Measurements from ENCODE around the gene NTF4. TPM values are rescaled to one million over a fixed set of nuclear protein-coding genes. Genes with fewer than 3 reads are reported as not detected.

The NTF4 gene
- polyA plus RNA-seq, 2 of the 4 experiments (the other 2 are of a cell fraction), result 0.37 to 1.0 TPM

DNA sequence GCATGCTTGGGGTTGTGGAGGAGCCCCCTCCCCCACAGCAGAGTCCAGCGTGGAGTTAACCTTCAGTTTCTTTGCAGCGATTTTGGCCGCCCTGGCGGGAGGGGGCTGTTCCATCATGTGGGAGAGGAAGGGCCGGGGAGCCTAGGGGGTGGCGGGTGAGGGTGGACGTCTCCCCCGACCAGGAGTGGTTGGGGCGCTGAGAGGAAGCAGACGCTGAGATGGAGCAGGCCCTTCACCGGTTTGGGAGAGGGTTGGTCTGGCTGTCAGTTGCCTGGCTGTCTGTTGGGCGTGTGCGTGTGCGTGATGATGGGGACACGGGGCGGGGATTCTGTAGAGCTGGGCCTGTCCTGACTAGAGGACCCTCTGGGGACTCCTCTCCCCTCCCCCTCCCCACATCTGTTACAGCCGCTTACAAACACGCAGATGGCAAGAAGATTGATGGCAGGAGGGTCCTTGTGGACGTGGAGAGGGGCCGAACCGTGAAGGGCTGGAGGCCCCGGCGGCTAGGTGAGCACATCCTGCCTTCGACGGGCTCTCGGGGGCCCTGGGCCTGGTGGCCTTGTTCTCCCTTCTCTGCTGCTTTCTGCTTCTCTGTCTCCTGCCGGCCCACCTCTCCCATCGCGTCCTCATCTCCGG lies 39.7 kb upstream of the NTF4 start:
- no peak overlapping the region for H3K4me3 ChIP-seq
- peaks cover 20% of the 10 kb centered on the region for H3K4me1 ChIP-seq
- no peak for ATAC-seq
- TF ChIP-seq KDM5A (IDR thresholded peaks at IDR 0.05) (no peak), ZSCAN20 (CRISPR knock-in tag; IDR thresholded peaks at IDR 0.05) (no peak), RNF2 (IDR thresholded peaks at IDR 0.05; ENCODE audit: borderline replicate concordance, low read depth) (no peak), RFX5 (IDR thresholded peaks at IDR 0.05) (no peak), HDAC2 (IDR thresholded peaks at IDR 0.05) (no peak), HOXB5 (CRISPR knock-in tag; IDR thresholded peaks at IDR 0.05) (no peak)
- TF ChIP-seq, protein P1, sequence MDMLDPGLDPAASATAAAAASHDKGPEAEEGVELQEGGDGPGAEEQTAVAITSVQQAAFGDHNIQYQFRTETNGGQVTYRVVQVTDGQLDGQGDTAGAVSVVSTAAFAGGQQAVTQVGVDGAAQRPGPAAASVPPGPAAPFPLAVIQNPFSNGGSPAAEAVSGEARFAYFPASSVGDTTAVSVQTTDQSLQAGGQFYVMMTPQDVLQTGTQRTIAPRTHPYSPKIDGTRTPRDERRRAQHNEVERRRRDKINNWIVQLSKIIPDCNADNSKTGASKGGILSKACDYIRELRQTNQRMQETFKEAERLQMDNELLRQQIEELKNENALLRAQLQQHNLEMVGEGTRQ (IDR thresholded peaks at IDR 0.05), result no peak
- CTCF ChIA-PET, result interaction anchor here (0.6 to 13.2 kb wide), 11 partner anchors 9 to 316 kb away, joined by 3 to 241 read pairs (median 4); partner anchors contain the start of gene LIN7B
- no peaks in the 10 kb centered on the region for H3K9me3 ChIP-seq
- no peak for FAIRE-seq
- no peak overlapping the region for H3K27ac ChIP-seq
- no peak for DNase-seq (ENCODE audit: low read depth in 1 of 2, low spot score in 1 of 2)
- no peak overlapping the region for H3K4me2 ChIP-seq
- POLR2A ChIA-PET, result interaction anchor here (1.1 kb wide), 1 partner anchor 24 kb away, joined by 4 read pairs; no protein-coding TSS in a partner anchor
- 93% methylated on average over 29 of the region's 30 CpGs for WGBS (ENCODE audit: missing lambda C conversion rate)

DNA sequence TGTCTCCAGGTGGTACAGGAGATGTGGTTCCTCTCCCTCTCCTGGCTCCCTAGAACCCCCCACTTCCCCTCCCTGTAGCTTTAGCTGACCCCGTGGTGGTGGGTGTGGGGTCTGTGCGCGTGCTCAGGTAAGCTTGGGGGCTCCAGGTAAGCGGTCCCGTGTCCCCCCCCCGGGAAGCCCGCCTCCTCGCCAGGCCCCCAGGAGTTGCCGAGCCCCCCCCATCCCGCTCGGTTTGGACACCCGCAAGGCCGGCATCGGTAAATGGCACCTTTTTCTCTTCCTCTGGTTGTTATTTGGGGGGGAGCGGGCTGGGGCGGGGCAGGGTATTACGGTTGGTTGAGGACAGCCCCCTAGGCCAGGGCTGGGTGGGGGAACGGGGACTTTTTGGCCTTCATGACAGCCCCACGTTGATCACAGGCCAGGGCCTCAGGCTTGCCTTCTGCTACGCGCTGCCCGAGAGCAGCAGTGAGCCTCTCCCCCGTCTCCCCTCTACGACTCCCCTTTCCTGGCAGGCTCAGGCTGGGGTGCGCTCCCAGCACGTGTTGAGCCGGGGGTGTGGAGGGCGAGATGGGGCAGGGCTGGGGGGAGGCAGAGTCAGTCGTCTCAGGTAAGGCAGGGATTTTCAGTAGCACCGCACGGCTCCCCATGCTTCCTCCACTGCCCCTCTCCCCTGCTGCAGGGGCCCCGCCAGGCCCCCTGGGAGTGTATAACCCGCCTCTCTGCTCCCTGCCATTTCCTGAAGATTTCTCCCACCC lies 38.9 kb upstream of the NTF4 start:
- CTCF ChIA-PET, result interaction anchor here (1.0 to 13.2 kb wide), 7 partner anchors 10 to 315 kb away, joined by 3 to 241 read pairs (median 5); partner anchors contain the start of genes GYS1, LIN7B and RUVBL2

GRCh38 chr19:49102303-49102702 lies 37.7 kb upstream of the NTF4 start:
- H3K9me3 ChIP-seq, result no peaks in the 10 kb centered on the region
- H3K4me3 ChIP-seq, result no peak overlapping the region
- FAIRE-seq (no peak), ATAC-seq (no peak), DNase-seq (ENCODE audit: low read depth in 1 of 2, low spot score in 1 of 2) (no peak)
- POLR2A ChIA-PET, result no interaction called here
- peaks cover 28% of the 10 kb centered on the region for H3K4me1 ChIP-seq
- 85% methylated on average over 12 of the region's 12 CpGs for WGBS (ENCODE audit: missing lambda C conversion rate)
- no peak overlapping the region for H3K4me2 ChIP-seq
- CTCF ChIA-PET, result interaction anchor here (1.1 to 13.2 kb wide), 6 partner anchors 9 to 109 kb away, joined by 3 to 241 read pairs (median 5); partner anchors contain the start of genes GYS1, LIN7B and RUVBL2
- H3K27ac ChIP-seq, result peak overlapping the region in 1 of 2 experiments; percentile 14; a peak in 1 of 6 replicates
- TF ChIP-seq ZSCAN20 (CRISPR knock-in tag; IDR thresholded peaks at IDR 0.05) (no peak), SMC3 (IDR thresholded peaks at IDR 0.05) (no peak), TP53 (CRISPR knock-in tag; IDR thresholded peaks at IDR 0.05) (no peak), POLR2AphosphoS2 (conservative IDR thresholded peaks at IDR 0.05; ENCODE audit: low read length) (no peak), TFCP2L1 (CRISPR knock-in tag; IDR thresholded peaks at IDR 0.05) (no peak), CHD4 (IDR thresholded peaks at IDR 0.05; ENCODE audit: borderline replicate concordance) (no peak), SREBF2 (IDR thresholded peaks at IDR 0.05) (no peak), FOSL2 (IDR thresholded peaks at IDR 0.05) (no peak), FOSL2 (CRISPR knock-in tag; IDR thresholded peaks at IDR 0.05) (no peak), CEBPB (IDR thresholded peaks at IDR 0.05) (no peak), KDM5A (IDR thresholded peaks at IDR 0.05) (no peak), GATA3 (IDR thresholded peaks at IDR 0.05; ENCODE audit: borderline replicate concordance) (no peak), HDAC2 (IDR thresholded peaks at IDR 0.05) (no peak), EHMT2 (IDR thresholded peaks at IDR 0.05; ENCODE audit: low read depth) (no peak), CBX2 (IDR thresholded peaks at IDR 0.05; ENCODE audit: borderline replicate concordance, low read depth) (no peak)
- TF ChIP-seq, protein P1 (IDR thresholded peaks at IDR 0.05), result no peak
- TF ChIP-seq, protein P2, sequence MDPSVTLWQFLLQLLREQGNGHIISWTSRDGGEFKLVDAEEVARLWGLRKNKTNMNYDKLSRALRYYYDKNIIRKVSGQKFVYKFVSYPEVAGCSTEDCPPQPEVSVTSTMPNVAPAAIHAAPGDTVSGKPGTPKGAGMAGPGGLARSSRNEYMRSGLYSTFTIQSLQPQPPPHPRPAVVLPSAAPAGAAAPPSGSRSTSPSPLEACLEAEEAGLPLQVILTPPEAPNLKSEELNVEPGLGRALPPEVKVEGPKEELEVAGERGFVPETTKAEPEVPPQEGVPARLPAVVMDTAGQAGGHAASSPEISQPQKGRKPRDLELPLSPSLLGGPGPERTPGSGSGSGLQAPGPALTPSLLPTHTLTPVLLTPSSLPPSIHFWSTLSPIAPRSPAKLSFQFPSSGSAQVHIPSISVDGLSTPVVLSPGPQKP (IDR thresholded peaks at IDR 0.05; ENCODE audit: low read depth, low read length), result no peak

More for the DNA sequence above, 38.9 kb upstream of the NTF4 start:
- no peak overlapping the region for H3K27ac ChIP-seq
- H3K9me3 ChIP-seq, result no peaks in the 10 kb centered on the region
- 87% methylated on average over 26 of the region's 33 CpGs for WGBS (ENCODE audit: missing lambda C conversion rate)
- ATAC-seq (no peak), DNase-seq (ENCODE audit: low read depth in 1 of 2, low spot score in 1 of 2) (no peak), FAIRE-seq (no peak)
- H3K4me2 ChIP-seq, result no peak overlapping the region
- TF ChIP-seq ZFP36 (IDR thresholded peaks at IDR 0.05; ENCODE audit: borderline replicate concordance, partially characterized antibody), result no peak
- TF ChIP-seq FOSL2 (IDR thresholded peaks at IDR 0.05), result no peak
- no peak for TF ChIP-seq FOSL2 (CRISPR knock-in tag; IDR thresholded peaks at IDR 0.05)
- TF ChIP-seq RAD21 (conservative IDR thresholded peaks at IDR 0.05 in 1 of 2, IDR thresholded peaks at IDR 0.05 in 1 of 2), result no peak
- TF ChIP-seq, protein P3, sequence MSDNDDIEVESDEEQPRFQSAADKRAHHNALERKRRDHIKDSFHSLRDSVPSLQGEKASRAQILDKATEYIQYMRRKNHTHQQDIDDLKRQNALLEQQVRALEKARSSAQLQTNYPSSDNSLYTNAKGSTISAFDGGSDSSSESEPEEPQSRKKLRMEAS (IDR thresholded peaks at IDR 0.05), result no peak
- no peak for TF ChIP-seq JUNB (IDR thresholded peaks at IDR 0.05)
- TF ChIP-seq RNF2 (IDR thresholded peaks at IDR 0.05; ENCODE audit: borderline replicate concordance, low read depth), result no peak
- TF ChIP-seq RARB (CRISPR knock-in tag; IDR thresholded peaks at IDR 0.05), result no peak
- no peak for TF ChIP-seq HMGXB4 (CRISPR knock-in tag; IDR thresholded peaks at IDR 0.05; ENCODE audit: borderline replicate concordance)
- no peak for TF ChIP-seq FOSB (CRISPR knock-in tag; IDR thresholded peaks at IDR 0.05)
- no peak for TF ChIP-seq EP300 (IDR thresholded peaks at IDR 0.05)
- TF ChIP-seq HOXB13 (CRISPR knock-in tag; IDR thresholded peaks at IDR 0.05; ENCODE audit: low read depth), result no peak
- TF ChIP-seq ZC3H11A (IDR thresholded peaks at IDR 0.05), result no peak
- TF ChIP-seq CBX2 (IDR thresholded peaks at IDR 0.05; ENCODE audit: borderline replicate concordance, low read depth), result no peak
- peaks cover 20% of the 10 kb centered on the region for H3K4me1 ChIP-seq
- POLR2A ChIA-PET, result no interaction called here
- no peak overlapping the region for H3K4me3 ChIP-seq
